RCC 7860 (cell line): ENCODE measurements around the gene RAE1.
"Not testable (repeated sequence)": the region's sequence is repeated elsewhere in the genome, so short reads cannot be mapped to it uniquely, and the experiment has no call there.

Experiments used
- DNase-seq: peaks from one replicate; pipeline ENCODE4 v3.0.0-alpha.2; 2015; ENCODE audit warnings: low spot score
- FAIRE-seq: peaks from 2 replicates; lab custom pipeline; 2012; peaks lifted over from hg19 to GRCh38; lab: Jason Lieb, UNC

The RAE1 gene

GRCh38 chr20:57325632-57326356 is 25.3 kb upstream of the RAE1 start:
- DNase-seq (no peak), FAIRE-seq (no peak)

GRCh38 chr20:57326667-57327455 is 24.2 kb upstream of the RAE1 start:
- no peak for DNase-seq
- FAIRE-seq, result no peak

GRCh38 chr20:57327820-57328219 is 23.2 kb upstream of the RAE1 start:
- FAIRE-seq, result no peak
- DNase-seq, result no peak

GRCh38 chr20:57329608-57330221 is 21.3 kb upstream of the RAE1 start, which contains the start of gene SPO11:
Gene SPO11 (plus strand): TSS chr20:57329803. CDS start chr20:57329868, 65 bp downstream.
- no peak for FAIRE-seq
- no peak for DNase-seq

- no peak for DNase-seq
- no peak for FAIRE-seq
These were observed 20.1 kb upstream of the RAE1 start for GRCh38 chr20:57330998-57331397.

- FAIRE-seq, result no peak
- no peak for DNase-seq
These were observed 18.7 kb upstream of the RAE1 start for GRCh38 chr20:57332105-57333089.

GRCh38 chr20:57335392-57335791 is 15.7 kb upstream of the RAE1 start:
- FAIRE-seq, result no peak
- no peak for DNase-seq

GRCh38 chr20:57341663-57342062 is 9.4 kb upstream of the RAE1 start:
- FAIRE-seq, result no peak
- no peak for DNase-seq

GRCh38 chr20:57342829-57343228 is 8.2 kb upstream of the RAE1 start:
- FAIRE-seq (no peak), DNase-seq (no peak)

- DNase-seq (peak; percentile 49), FAIRE-seq (peak; percentile 79)
These were observed 4.6 kb upstream of the RAE1 start for GRCh38 chr20:57346477-57346876.

- FAIRE-seq (no peak), DNase-seq (no peak)
These were observed 3.7 kb upstream of the RAE1 start for GRCh38 chr20:57347393-57347792.

GRCh38 chr20:57348200-57348921 is 2.7 kb upstream of the RAE1 start:
- not testable (repeated sequence) for FAIRE-seq

GRCh38 chr20:57348922-57349574 is 2.0 kb upstream of the RAE1 start:
- DNase-seq, FAIRE-seq: not testable (repeated sequence)

More at GRCh38 chr20:57348200-57348921, 2.7 kb upstream of the RAE1 start:
- DNase-seq, result not testable (repeated sequence)

- FAIRE-seq, result no peak
- no peak for DNase-seq
These were observed 859 bp upstream of the RAE1 start for GRCh38 chr20:57350081-57350710.

- not testable (repeated sequence) for FAIRE-seq, DNase-seq
These were observed 371 bp upstream of the RAE1 start for GRCh38 chr20:57350726-57351041.

- DNase-seq, result no peak
- FAIRE-seq, result no peak
These were observed 1.2 kb downstream of the RAE1 start for GRCh38 chr20:57352305-57352704.

- FAIRE-seq (no peak), DNase-seq (no peak)
These were observed 2.3 kb downstream of the RAE1 start for GRCh38 chr20:57353351-57353750.

- DNase-seq, result peak; percentile 41
- FAIRE-seq, result peak; percentile 38
These were observed 10.5 kb downstream of the RAE1 start for GRCh38 chr20:57361517-57361916.

- no peak for FAIRE-seq
- DNase-seq, result no peak
These were observed 13.4 kb downstream of the RAE1 start for GRCh38 chr20:57364451-57364850.
